Caki2 (cell line): ENCODE results near the gene ZBTB11. TPM values are rescaled to one million over a fixed set of nuclear protein-coding genes. Genes with fewer than 3 reads are reported as not detected.
"Not testable (repeated sequence)": the region's sequence is repeated elsewhere in the genome, so short reads cannot be mapped to it uniquely, and the experiment has no call there.

ENCODE experiments used
- DNase-seq: peaks from one replicate; pipeline ENCODE4 v3.0.0-alpha.2; 2015; ENCODE audit warnings: low read depth
- in situ Hi-C: cut with HindIII; loops from 2 replicates; pipeline ENCODE4 v1.10.0; 2016; ENCODE audit warnings: low sequenced_read_pairs, low pct_unique_long_range_greater_than_20kb, mixed read lengths
- total RNA-seq: library from RNA; depleted of rRNA; stranded (reverse); fragments of >200 nt; shearing (Covaris generic); gene quantifications from 2 replicates; pipeline ENCODE4 v1.2.3, GENCODE V29; 2014; ENCODE audit warnings: low replicate concordance; rRNA removed

The ZBTB11 gene, protein sequence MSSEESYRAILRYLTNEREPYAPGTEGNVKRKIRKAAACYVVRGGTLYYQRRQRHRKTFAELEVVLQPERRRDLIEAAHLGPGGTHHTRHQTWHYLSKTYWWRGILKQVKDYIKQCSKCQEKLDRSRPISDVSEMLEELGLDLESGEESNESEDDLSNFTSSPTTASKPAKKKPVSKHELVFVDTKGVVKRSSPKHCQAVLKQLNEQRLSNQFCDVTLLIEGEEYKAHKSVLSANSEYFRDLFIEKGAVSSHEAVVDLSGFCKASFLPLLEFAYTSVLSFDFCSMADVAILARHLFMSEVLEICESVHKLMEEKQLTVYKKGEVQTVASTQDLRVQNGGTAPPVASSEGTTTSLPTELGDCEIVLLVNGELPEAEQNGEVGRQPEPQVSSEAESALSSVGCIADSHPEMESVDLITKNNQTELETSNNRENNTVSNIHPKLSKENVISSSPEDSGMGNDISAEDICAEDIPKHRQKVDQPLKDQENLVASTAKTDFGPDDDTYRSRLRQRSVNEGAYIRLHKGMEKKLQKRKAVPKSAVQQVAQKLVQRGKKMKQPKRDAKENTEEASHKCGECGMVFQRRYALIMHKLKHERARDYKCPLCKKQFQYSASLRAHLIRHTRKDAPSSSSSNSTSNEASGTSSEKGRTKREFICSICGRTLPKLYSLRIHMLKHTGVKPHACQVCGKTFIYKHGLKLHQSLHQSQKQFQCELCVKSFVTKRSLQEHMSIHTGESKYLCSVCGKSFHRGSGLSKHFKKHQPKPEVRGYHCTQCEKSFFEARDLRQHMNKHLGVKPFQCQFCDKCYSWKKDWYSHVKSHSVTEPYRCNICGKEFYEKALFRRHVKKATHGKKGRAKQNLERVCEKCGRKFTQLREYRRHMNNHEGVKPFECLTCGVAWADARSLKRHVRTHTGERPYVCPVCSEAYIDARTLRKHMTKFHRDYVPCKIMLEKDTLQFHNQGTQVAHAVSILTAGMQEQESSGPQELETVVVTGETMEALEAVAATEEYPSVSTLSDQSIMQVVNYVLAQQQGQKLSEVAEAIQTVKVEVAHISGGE
- 9.4 and 9.8 TPM in 2 replicates for total RNA-seq

DNA sequence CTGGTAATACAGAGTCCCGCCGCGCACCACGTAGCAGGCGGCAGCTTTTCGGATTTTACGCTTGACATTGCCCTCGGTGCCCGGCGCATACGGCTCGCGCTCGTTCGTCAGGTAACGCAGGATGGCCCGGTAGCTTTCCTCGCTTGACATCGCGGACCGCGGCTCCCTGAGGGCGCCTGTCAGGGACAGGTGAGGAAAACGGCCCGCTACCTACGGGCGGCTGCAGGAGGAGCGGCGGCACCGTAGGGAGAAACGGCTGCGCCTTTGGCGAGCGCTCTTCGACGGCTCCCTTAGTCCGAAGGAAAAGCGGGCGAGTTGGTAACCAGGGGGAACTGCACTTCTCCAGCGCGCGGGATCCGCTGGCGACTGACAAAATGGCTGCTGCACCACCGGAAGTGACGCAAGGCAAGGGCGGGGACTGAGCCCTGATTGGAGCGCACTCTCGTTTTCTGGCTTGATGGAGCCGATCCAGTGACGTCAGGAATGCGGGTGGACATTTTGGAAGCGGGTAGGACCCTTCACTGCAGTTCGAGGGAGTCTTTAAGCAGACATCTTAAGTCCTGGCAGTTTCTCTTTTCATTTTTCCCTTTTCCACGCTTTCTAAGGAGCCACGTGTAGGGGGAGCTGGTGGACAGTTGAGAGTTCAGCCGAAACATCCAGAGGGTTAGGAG lies at the start of gene ZBTB11:
Gene ZBTB11 (minus strand): TSS at position 368 of the 671 bp plus-strand sequence. CDS start 218 bp downstream, at position 150.
- peak; percentile 97 for DNase-seq
- in situ Hi-C loops, result no loop called here

GRCh38 chr3:101725890-101726275 lies 49.0 kb upstream of the ZBTB11 start:
- in situ Hi-C loops, result no loop called here
- no peak for DNase-seq

- in situ Hi-C loops, result no loop called here
- peak; percentile 19 for DNase-seq
Measured at GRCh38 chr3:101725194-101725889, 48.4 kb upstream of the ZBTB11 start.

GRCh38 chr3:101724329-101725193 lies 47.6 kb upstream of the ZBTB11 start, which contains the start of gene CEP97:
TSS of gene CEP97 (plus strand) at chr3:101724614. CDS start at chr3:101724677, 63 bp downstream.
- in situ Hi-C loops, result no loop called here
- peak; percentile 90 for DNase-seq

DNA sequence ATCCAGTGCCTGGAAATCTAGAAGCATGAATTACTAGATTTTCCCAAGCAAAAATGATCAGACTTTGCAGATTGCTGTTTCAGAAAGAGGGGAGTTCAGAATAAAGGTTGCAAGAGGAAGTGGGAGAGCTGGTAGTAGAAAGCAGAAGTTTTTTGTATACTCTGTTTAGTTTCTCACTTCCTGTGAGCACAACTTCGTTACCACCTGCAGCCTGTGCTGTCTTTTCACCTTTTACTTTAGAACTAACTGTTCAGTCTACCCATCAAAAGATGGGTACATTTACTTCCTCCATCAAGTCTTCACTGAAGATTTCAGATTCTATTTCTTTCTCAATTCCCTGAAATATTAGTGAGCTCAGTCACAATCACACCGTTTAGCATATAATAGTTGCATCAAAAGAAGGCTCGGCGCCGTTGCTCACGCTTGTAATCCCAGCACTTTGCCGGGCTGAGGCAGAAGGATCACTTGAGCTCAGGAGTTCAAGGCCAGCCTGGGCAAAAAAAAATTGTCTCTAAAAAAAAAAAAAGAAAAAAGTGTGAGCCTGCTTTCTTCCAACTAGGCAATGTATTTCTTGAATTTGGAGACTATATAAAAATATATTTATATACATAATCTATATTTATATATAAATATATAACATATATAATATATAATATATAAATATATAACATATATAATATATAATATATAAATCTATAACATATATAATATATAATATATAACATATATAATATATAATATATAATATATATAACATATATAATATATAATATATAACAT lies 45.7 kb upstream of the ZBTB11 start:
- in situ Hi-C loops, result no loop called here
- no peak for DNase-seq

DNA sequence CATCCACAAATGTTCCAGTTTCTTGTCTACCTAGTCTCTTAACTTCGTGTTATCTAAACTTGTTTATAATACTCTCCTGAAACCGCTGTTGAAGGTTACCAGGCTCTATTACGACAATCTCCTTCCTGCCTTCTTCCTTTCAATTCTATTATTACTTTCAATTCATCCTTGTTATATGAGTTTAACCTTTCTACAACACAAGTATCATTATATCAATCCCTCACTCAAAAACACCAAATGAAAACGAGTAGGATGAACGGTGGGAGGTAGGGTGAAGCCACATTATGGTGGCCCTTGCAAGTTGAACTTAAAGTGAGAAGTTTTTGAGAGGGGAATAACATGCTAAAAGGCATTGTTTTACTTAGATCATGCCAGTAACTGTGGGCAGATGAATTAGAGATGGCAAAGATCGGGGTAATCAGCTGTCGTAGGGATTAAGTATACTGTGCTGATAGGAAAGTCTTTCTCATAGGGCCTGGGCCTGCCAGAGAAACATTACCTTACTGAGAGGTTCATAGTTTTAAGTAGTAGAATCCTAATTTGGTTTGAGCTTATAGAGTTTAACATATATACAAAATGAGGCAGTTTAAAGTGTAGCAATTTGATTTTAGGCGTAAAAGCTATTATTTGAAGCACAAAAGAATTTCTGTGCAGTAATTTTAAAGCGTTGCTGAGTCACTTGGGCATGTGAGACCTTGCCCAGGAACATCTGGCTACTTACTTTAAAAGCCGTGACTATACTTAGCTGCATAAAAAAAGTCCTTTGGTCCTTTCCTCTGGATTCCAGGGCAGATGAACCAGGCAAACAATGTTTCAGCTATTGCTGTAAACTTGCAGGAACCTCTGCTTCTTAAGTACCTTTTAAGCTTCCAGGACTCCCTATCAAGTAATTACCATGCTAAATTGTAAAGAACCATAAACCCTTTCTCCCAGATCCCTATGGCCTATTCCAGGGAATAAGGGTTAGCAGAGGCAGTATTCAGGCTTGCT lies 44.2 kb upstream of the ZBTB11 start:
- in situ Hi-C loops, result no loop called here
- DNase-seq, result no peak

- no peak for DNase-seq
- in situ Hi-C loops, result no loop called here
Measured at GRCh38 chr3:101719604-101720185, 42.8 kb upstream of the ZBTB11 start.

DNA sequence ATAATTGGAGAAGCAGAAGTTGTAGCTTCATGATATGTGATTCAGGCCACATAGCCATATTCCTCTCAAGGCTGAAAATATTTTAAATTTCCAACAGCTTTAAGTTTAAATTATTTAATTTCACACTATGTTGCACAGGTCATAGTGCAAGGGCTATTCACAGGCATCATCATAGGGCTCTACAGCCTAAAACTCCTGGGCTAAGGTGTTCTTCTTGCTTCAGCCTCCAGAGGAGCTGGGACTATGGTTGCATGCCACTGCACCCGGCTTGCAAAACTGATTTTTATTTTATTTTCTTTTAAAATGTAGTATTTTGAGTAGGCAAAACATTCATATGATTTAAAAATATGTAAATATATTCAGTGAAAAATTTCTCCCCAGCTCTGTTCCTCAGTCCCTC lies 41.5 kb upstream of the ZBTB11 start:
- in situ Hi-C loops, result no loop called here
- DNase-seq, result no peak

DNA sequence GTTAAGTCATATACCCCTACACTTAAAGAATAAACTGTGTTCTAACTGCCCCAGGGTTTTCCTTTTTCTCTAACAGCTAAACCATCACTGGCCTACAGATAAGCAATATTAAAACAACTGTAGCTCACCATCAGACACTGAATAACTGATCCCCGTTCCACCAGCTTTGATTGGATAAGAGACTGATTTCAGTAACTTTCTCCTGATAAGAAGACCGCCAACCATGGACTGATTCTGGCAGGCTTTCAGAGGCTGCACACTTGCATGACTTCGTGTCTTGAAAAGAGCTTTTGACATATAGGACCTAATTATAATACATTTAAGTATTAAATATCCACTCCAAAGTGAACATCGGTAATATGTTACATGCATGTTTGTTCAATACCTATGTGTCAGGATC lies 32.2 kb upstream of the ZBTB11 start:
- no peak for DNase-seq
- in situ Hi-C loops, result no loop called here

DNA sequence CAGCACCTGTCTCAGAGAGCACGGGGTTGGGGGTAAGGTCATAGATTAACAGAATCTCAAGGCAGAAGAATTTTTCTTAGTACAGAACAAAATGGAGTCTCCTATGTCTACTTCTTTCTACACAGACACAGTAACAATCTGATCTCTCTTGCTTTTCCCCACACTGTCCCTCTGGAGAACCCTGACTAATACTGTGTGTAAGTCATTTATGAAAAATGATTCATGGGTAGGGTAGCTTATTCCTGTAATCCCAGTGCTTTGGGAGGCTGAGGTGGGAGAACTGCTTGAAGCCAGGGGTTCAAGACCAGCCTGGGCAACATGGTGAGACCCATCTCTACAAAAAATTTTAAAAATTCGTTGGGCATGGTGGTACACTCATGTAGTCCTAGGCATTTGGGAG lies 27.7 kb upstream of the ZBTB11 start:
- in situ Hi-C loops, DNase-seq: not testable (repeated sequence)

DNA sequence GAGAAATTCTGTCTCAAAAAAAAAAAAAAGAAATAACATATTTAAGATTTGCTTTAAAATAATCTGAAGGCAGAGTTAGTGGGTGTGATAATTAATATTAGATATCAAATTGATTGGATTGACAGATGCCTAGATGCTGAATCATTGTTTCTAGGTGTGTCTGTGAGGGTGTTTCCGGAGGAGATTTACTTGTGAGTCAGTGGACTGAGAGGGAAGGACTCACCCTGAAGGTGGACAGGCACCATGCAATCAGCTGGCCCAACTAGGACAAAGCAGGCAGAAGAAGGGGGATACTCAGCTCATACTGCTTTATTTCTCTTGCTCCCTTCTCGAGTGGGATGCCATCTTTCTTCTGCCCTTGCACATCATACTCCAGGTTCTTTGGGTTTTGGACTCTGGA lies 26.2 kb upstream of the ZBTB11 start:
- DNase-seq, result peak; percentile 12
- in situ Hi-C loops, result no loop called here

DNA sequence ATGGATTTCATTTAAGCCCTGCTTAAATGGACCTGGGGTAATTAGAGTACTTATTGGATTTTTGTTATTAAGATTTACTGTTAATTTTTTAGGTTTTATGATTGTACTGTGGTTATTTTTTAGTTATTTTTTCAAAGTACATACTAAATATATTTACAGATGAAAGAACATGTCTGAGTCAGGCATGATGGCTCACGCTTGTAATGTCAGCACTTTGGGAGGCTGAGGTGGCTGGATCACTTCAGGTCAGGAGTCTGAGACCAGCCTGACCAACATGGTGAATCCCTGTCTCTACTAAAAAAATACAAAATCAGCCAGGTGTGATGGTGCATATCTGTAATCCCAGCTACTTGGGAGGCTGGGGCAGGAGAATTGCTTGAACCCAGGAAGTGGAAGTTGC lies 25.8 kb upstream of the ZBTB11 start:
- in situ Hi-C loops, result no loop called here
- peak; percentile 12 for DNase-seq

GRCh38 chr3:101701696-101702634 lies 25.0 kb upstream of the ZBTB11 start:
- DNase-seq, result no peak

More at GRCh38 chr3:101701696-101702634, 25.0 kb upstream of the ZBTB11 start:
- in situ Hi-C loops, result no loop called here
